Measurements from ENCODE around the gene SEC63. TPM values are rescaled to one million over a fixed set of nuclear protein-coding genes. Genes with fewer than 3 reads are reported as not detected.

Gene SEC63
- total RNA-seq, 1 donor from 2014 or later: 13.7 TPM

- no peak for DNase-seq (ENCODE audit: low read depth in 2 of 2)
Measured at GRCh38 chr6:107819964-107820337, 138.1 kb downstream of the SEC63 start.

GRCh38 chr6:107819217-107819616 lies 138.8 kb downstream of the SEC63 start:
- DNase-seq (ENCODE audit: low read depth in 2 of 2): no peak

GRCh38 chr6:107818272-107818671 lies 139.7 kb downstream of the SEC63 start:
- no peak for DNase-seq (ENCODE audit: low read depth in 2 of 2)

GRCh38 chr6:107817784-107818183 lies 140.2 kb downstream of the SEC63 start:
- DNase-seq (ENCODE audit: low read depth in 2 of 2): no peak

Other genes starting within 250 kb of the SEC63 start
- not detected in 2 replicates for gene SCML4, start 133.9 kb downstream of the SEC63 start, total RNA-seq
- gene OSTM1, start 116.5 kb upstream of the SEC63 start, total RNA-seq: 14.6 and 37.5 TPM in 2 replicates
- gene NR2E1, start 207.8 kb upstream of the SEC63 start, total RNA-seq: not detected in 2 replicates